Activated CD4-positive, alpha-beta T cell treated with anti-CD3 and anti-CD28 coated beads, Interleukin-2, amount 50 U/mL, for 16 hours (primary cell): ENCODE measurements around the gene EDC4.
"Not testable (repeated sequence)": the region's sequence is repeated elsewhere in the genome, so short reads cannot be mapped to it uniquely, and the experiment has no call there.

Source experiments
- DNase-seq: peaks from one replicate; pipeline ENCODE4 v3.0.0-alpha.2; 2020

The EDC4 gene

GRCh38 chr16:67880584-67880983 is 7.7 kb downstream of the EDC4 start:
- DNase-seq, result no peak

- no peak for DNase-seq
Measured at GRCh38 chr16:67881621-67882161, 8.8 kb downstream of the EDC4 start.

- DNase-seq, result no peak
Measured at GRCh38 chr16:67882374-67883145, 9.7 kb downstream of the EDC4 start.

DNA sequence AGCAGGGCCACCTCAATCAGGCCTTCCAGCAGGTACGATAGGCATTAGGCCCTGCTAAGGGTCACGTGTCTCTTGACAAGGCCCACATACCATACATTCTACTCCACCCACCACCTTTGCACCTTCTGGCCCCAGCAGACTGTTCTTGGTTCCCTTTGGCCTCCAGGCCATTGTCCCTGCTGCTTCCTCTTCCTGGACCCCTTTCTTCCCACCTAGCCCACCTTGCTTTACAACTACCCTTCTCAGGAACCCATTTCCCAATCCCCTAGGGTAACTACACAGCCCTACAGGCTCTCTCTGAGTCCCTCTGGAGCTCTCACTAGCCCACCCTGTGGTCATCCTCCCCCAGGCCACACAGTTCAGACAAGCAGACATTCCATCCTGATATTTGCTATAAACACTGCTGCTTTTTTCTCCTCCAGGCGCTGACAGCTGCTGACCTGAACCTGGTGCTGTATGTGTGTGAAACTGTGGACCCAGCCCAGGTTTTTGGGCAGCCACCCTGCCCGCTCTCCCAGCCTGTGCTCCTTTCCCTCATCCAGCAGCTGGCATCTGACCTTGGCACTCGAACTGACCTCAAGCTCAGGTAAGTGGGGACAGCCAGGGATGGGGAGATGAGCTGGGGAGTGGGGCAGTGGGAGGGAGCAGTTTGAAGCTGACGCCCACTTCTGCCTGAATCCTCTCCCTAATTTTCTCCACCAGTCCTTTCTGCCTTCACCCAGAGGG is 10.5 kb downstream of the EDC4 start:
- DNase-seq, result no peak

GRCh38 chr16:67883872-67884261 is 11.0 kb downstream of the EDC4 start:
- peak; percentile 64 for DNase-seq

DNA sequence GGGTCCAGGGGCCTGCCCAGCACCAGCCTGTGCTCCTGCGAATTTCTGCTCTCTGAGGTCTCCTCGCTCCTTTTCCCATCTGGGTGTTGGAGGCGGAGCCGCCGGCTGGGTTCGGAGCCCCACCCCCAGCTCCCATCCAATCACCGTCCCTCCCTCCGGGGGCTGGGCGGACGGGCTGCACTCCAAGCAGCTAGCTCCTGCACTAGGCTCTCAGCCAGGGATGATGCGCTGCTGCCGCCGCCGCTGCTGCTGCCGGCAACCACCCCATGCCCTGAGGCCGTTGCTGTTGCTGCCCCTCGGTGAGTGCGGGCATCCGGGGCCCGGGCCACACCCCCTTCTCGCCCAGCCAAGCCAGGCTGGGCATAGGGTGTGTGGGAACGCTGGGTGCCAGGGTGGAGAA is 11.8 kb downstream of the EDC4 start, which contains the start of gene NRN1L:
NRN1L (plus strand) TSS at position 202 of the 400 bp plus-strand sequence; CDS start at position 221, 19 bp downstream.
- no peak for DNase-seq

DNA sequence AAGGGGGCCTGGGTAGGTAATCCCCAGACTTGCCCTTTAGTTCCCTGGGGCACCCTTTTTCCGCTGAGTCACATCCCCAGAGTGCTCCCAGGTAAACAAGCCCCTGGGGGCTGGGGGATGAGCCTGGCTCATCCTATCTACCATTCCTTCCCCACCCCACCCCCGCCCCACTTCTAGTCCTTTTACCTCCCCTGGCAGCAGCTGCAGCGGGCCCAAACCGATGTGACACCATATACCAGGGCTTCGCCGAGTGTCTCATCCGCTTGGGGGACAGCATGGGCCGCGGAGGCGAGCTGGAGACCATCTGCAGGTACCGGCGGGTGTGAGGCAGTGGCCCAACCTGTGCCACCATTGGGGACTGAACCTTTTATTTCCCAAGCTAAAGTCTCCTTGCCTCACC is 12.7 kb downstream of the EDC4 start:
- DNase-seq, result no peak

GRCh38 chr16:67885976-67886375 is 13.1 kb downstream of the EDC4 start:
- no peak for DNase-seq

DNA sequence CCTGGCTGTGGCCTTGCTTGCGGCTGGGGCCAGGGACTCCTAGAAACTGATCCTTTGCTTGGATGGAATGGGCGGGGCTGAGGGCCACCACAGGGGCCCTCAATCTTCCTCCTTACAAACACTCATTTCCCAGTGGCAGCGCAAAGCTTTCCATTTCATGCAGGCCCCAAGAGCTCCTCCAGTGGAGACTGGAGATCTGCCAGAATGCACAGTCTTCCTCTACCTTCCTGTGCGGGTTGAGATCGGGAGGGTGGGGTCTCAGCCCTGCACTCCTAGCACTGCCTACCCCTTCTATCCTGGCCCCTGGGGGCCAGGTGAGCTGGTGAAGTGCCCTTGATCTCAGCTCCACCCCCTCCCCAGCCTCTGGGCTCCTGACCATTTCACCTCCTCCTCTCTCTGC is 13.5 kb downstream of the EDC4 start:
- no peak for DNase-seq

DNA sequence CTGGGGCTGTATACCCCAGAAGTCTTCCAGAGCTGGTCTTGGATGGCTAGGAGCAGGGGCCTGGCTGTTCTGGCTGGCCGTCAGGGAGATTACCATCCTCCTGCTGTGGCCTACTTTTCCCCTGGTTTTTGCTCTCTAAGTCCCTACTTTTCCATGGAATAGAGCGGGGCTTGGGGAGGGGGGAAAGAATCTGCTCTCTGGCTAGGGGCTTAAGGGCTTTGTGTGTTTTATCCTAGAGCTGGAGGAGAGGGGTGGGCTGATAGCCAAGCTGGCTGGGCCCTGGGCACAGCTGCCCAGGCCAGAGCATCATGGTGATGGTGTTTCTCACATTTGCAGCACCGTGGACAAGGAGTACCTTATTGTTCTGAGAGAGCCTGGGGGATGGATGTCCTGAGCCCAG is 15.5 kb downstream of the EDC4 start:
- DNase-seq, result no peak

DNA sequence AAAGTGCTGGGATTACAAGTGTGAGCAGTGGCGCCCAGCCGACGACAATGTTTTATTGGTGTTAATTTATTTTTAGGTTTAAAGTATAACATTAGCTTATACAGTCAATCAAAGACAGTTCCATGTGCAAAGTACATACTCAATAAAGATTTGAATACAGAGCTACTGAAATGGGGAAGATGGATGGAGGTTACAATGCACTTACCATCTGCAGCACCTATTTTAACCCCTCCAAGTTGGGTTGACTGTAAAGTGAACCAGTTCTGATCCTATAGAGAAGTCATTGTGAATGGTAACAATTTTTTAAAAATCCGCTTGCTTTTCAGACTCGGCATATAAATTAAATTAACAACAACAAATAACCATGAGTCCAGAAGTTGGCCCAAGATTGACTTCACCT is 19.5 kb downstream of the EDC4 start:
- DNase-seq, result no peak

DNA sequence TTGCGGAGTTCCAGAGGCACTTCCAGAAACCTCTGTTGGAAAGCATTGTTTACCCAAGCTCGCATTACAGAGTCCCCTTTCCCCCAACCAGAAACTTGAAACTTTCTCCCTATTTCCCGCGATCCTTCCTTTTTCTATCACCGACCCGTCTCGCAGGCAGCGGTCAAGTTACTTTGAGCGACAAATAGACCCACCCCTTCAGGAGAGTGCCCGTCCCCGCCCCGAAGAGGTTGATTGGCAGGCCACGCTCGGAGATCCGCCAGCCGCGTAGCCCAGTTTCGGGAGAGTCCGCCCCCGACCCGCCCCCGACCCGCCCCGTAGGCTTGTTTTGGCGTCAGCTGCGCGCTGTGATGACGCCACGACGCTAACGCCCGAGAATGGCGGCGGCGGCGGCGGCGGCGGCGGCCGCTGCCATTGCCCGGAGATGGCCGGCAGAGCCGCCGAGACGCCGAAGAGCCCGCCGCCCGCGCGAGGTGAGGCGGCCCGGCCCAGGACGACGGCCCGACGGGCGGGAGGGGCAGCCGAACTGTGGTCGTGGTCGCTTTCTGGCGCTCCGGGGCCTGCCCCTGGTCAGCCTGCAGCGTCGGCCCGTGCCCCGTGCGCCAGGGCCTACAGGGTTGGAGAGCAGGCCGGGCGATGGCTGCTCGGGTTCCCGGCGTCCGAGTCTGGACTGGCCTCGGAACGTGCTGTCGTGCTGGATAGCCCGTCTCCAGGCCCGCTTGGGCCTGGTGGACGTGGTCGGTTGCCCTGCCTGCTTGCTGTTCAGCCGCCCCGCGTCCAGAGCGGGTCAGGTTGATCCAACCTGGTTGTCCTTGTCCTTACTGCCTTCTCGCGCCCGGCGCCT is 20.3 kb downstream of the EDC4 start, which contains the start of gene PSKH1:
PSKH1 (plus strand) TSS at position 356 of the 844 bp plus-strand sequence. CDS start 15,496 bp downstream, outside the sequence.
- DNase-seq, result peak; percentile 98

- DNase-seq, result peak; percentile 14
Measured at GRCh38 chr16:67893743-67894399, 21.0 kb downstream of the EDC4 start.

GRCh38 chr16:67897231-67897630 is 24.4 kb downstream of the EDC4 start:
- DNase-seq, result no peak

DNA sequence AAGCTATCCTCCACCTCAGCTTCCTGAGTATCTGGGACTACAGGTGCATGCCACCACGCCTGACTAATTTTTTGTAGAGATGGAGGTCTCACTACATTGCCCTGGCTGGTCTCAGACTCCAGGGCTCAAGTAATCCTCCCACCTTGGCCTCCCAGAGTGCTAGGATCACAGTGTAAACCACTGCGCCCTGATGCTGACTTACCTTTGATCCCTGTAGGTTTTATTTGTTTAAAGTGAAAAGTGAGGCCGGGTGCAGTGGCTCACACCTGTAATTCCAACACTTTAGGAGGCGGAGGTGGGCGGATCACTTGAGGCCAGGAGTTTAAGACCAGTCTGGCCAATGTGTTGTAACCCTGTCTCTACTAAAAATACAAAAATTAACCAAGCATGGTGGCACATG is 28.9 kb downstream of the EDC4 start:
- no peak for DNase-seq

DNA sequence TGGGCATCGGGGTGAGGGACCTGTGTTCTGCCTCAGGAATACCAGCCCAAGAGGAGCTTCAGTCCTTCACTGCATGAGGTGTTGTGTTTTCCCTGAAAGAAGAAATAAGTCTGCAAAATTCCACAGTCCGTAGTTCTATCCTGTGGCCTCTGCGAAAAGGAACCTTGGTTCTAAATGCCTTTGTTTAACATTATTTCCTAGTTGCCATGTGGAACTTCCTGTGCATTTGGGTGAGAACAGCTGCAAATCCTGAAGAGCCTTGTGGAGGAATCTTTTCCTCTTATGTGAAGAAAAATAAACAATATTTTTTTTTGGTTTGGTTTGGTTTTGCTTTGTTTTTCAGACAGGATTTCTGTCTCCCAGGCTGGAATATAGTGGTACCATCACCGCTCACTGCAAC is 30.0 kb downstream of the EDC4 start:
- no peak for DNase-seq

DNA sequence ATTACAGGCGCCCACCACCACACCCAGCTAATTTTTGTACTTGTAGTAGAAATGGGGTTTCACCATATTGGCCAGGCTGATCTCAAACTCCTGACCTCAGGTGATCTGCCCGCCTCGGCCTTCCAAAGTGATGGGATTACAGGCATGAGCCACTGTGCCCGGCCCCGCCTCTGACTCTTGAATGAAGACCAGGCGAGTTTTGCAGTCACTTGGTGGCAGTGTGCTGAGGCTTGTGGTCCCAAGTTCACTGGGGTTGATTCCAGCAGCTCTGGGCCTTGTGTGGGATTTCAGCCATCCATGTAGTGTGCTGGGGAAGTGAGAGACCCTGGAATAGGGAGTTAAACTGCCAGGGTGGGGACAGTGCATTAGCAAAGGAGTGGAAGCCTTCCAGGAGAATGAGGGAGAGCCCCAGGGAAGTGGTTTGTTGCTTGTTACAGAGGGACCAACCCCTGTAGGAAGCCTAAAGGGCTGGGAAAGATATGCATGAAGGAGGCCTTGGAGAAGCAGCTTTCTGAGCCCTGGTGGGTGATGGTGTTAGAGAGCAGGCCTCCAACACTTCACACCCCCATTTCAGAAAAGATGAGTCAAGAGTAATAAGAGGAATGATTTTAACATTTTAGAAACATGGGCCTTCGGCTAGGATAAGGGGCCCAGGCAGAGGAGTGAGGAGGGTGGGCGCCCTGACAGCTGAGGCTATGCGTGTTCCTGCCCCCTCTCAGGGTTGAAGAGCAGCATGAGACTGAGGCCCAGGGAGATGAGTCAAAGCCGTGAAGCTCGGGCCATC is 34.7 kb downstream of the EDC4 start:
- no peak for DNase-seq

DNA sequence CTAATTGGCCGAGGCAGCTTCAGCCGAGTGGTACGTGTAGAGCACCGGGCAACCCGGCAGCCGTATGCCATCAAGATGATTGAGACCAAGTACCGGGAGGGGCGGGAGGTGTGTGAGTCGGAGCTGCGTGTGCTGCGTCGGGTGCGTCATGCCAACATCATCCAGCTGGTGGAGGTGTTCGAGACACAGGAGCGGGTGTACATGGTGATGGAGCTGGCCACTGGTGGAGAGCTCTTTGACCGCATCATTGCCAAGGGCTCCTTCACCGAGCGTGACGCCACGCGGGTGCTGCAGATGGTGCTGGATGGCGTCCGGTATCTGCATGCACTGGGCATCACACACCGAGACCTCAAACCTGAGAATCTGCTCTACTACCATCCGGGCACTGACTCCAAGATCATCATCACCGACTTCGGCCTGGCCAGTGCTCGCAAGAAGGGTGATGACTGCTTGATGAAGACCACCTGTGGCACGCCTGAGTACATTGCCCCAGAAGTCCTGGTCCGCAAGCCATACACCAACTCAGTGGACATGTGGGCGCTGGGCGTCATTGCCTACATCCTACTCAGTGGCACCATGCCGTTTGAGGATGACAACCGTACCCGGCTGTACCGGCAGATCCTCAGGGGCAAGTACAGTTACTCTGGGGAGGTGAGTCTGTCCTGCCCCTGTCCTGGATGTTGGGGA is 36.3 kb downstream of the EDC4 start:
- no peak for DNase-seq

GRCh38 chr16:67910158-67910557 is 37.3 kb downstream of the EDC4 start:
- peak; percentile 41 for DNase-seq

DNA sequence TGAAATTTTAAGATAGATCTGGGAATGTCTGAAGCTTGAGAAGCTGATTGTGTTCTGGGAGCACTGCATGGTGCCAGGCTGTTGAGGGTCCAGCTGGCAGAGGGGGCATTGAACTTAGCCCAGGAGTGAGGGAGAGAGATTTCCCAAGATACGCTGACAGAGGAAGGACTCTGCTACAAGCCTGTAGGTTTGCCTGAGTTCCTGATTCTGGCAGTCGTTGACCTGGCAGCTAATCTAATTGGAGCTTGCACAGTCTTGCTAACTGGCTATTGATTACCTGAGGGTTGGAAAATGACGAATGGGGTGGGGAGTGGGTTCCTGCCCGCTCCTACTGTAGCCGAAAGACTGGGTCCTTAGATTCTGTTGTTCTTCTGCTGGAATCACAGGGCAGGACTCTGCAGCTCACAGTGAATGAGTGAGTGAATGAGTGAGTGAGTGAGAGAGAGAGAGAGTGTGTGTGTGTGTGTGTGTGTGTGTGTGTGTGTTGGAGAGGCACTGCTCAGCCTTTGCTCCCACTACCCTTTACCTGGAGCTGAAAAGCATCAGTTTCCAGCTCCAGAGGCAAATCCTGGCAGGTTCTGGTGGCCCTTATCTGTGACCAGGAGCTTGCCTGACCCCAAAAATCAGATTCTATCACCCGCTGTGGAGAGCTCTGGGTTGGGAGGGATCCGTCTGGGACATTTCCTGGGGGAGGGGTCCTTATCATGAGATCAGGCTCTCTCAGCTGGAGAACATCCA is 42.1 kb downstream of the EDC4 start:
- no peak for DNase-seq

- DNase-seq, result not testable (repeated sequence)
Measured at GRCh38 chr16:67915496-67915769, 42.6 kb downstream of the EDC4 start.
